Measurements from ENCODE around the gene AGK. TPM values are rescaled to one million over a fixed set of nuclear protein-coding genes. Genes with fewer than 3 reads are reported as not detected.
A peak's percentile ranks its signal among the peaks of the same experiment; 100 is the strongest.
"Not testable (repeated sequence)": the region's sequence is repeated elsewhere in the genome, so short reads cannot be mapped to it uniquely, and the experiment has no call there.

Gene AGK
- total RNA-seq, 1 donor from 2014 or later: 31.9 TPM

- no peak for DNase-seq (ENCODE audit: low read depth)
Measured at GRCh38 chr7:141557360-141557759, 6.2 kb downstream of the AGK start.

- not testable (repeated sequence) for DNase-seq (ENCODE audit: low read depth)
Measured at GRCh38 chr7:141557831-141558531, 6.8 kb downstream of the AGK start.

- DNase-seq (ENCODE audit: low read depth): no peak
Measured at GRCh38 chr7:141558544-141559183, 7.5 kb downstream of the AGK start.

GRCh38 chr7:141559961-141560360, 8.8 kb downstream of the AGK start:
- no peak for DNase-seq (ENCODE audit: low read depth)

GRCh38 chr7:141562036-141562435, 10.8 kb downstream of the AGK start:
- no peak for DNase-seq (ENCODE audit: low read depth)

GRCh38 chr7:141562543-141562942, 11.3 kb downstream of the AGK start:
- no peak for DNase-seq (ENCODE audit: low read depth)

GRCh38 chr7:141562972-141563371, 11.8 kb downstream of the AGK start:
- no peak for DNase-seq (ENCODE audit: low read depth)

- no peak for DNase-seq (ENCODE audit: low read depth)
Measured at GRCh38 chr7:141563956-141564623, 12.9 kb downstream of the AGK start.

GRCh38 chr7:141567432-141567831, 16.2 kb downstream of the AGK start:
- DNase-seq (ENCODE audit: low read depth): no peak

- no peak for DNase-seq (ENCODE audit: low read depth)
Measured at GRCh38 chr7:141568227-141568626, 17.0 kb downstream of the AGK start.

- DNase-seq (ENCODE audit: low read depth): no peak
Measured at GRCh38 chr7:141571059-141571458, 19.8 kb downstream of the AGK start.

- DNase-seq (ENCODE audit: low read depth): no peak
Measured at GRCh38 chr7:141572175-141572574, 21.0 kb downstream of the AGK start.

- DNase-seq (ENCODE audit: low read depth): no peak
Measured at GRCh38 chr7:141573511-141573910, 22.3 kb downstream of the AGK start.

GRCh38 chr7:141575164-141575563, 24.0 kb downstream of the AGK start:
- no peak for DNase-seq (ENCODE audit: low read depth)

- DNase-seq (ENCODE audit: low read depth): no peak
Measured at GRCh38 chr7:141575654-141576448, 24.6 kb downstream of the AGK start.

GRCh38 chr7:141577043-141577839, 26.0 kb downstream of the AGK start:
- DNase-seq (ENCODE audit: low read depth): no peak

GRCh38 chr7:141579953-141580352, 28.7 kb downstream of the AGK start:
- DNase-seq (ENCODE audit: low read depth): not testable (repeated sequence)

GRCh38 chr7:141582063-141582462, 30.9 kb downstream of the AGK start:
- not testable (repeated sequence) for DNase-seq (ENCODE audit: low read depth)

- DNase-seq (ENCODE audit: low read depth): no peak
Measured at GRCh38 chr7:141584935-141585334, 33.7 kb downstream of the AGK start.

- DNase-seq (ENCODE audit: low read depth): peak; percentile 95
Measured at GRCh38 chr7:141585592-141586510, 34.6 kb downstream of the AGK start.
